ENCODE measurements around the gene MSI2.
A peak's percentile ranks its signal among the peaks of the same experiment; 100 is the strongest.

The MSI2 gene

GRCh38 chr17:57655553-57655952 lies 399.2 kb downstream of the MSI2 start:
- DNase-seq = no peak

- DNase-seq = no peak
These were observed 400.9 kb downstream of the MSI2 start for GRCh38 chr17:57657211-57657610.

GRCh38 chr17:57662041-57662440 lies 405.7 kb downstream of the MSI2 start:
- no peak for DNase-seq

DNA sequence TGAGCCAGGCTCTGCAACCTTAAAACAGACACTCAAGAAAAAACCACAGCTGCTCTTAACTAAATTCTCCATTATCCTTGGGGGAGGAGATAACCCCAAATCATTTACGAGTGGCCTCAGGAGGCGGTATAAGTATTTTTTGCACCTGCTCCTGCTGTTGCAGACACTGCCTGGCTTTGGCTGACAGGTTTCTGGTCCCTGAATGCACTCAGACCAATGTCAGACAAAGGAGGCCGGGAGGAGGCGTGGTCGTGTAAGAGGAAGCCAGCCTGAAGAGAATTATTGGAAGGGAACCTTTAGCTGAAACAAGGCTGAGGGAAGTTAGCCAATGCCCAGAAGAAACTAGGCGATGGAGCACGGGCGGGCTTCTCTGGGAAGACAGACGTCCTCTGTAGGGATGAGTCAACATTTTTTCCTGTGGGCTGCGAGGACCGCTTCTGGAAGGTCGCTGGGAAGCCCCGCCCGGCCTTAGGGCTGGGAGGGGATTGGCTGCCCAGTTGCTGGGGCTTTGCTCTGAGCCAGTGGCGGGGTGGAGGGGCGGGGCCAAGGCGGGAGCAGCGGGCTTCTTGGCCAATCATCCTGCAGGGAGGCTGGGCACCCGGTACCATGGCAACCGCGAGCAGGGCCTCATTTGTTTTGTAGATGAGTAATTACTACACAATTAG lies 406.5 kb downstream of the MSI2 start:
- DNase-seq = peak in 1 of 2 donors; percentile 11

- no peak for DNase-seq
These were observed 407.2 kb downstream of the MSI2 start for GRCh38 chr17:57663326-57664070.

- no peak for DNase-seq
These were observed 408.8 kb downstream of the MSI2 start for GRCh38 chr17:57665128-57665527.

DNA sequence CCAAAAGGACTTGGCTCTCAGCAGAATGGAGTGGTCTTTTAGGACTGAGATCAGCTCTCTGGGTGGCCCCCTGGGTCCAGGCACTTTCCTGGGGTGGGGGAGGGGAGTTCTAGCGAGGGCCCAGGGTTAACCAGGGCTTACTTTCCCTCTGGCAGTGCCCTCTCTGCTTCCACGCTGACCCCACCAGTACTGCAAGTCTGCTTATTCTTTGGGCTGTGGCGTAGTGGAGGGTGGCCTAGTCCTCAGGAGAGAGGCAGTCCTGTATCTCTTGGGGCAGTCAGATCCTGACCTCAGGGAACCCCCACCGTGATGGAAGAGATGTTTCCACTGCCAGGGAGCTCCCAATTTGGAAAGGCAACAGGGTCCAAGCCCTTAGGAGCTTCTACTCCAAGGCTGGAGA lies 409.4 kb downstream of the MSI2 start:
- DNase-seq = no peak

DNA sequence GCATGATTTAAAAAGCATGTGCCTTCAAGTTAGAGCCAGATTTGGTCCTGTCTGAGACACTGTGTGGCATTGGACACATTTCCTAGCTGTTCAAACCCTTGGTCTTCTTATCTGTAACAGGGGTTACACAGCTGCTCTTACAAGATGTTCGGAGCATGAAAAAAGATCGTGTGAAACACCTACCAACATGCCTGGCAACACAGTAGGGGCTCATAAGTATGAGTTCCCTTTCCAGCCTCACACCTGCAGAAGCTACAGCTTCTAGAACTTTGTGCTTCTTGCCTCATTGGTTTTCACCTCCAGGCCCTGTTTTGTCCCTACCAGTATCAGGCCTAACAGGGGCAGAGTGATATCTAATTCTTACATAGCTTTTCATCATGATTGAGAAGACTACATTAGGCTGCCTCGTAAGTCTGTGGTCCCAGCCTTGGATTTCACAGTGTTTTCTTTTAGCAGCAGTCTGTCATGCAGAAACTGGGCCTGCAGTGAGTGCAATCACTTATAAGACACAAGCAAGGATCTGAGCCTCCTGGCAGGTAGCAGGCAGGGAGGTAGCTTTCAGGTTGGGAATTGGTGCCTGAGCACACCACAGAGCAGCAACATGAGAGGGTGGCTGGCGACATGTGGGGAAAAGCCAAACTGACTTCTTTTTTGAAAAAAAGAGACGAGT lies 410.0 kb downstream of the MSI2 start:
- DNase-seq = no peak

GRCh38 chr17:57666946-57667345 lies 410.6 kb downstream of the MSI2 start:
- no peak for DNase-seq

GRCh38 chr17:57667461-57667923 lies 411.2 kb downstream of the MSI2 start:
- DNase-seq = no peak

- no peak for DNase-seq
These were observed 412.0 kb downstream of the MSI2 start for GRCh38 chr17:57668332-57668731.

- no peak for DNase-seq
These were observed 413.6 kb downstream of the MSI2 start for GRCh38 chr17:57669671-57670529.

DNA sequence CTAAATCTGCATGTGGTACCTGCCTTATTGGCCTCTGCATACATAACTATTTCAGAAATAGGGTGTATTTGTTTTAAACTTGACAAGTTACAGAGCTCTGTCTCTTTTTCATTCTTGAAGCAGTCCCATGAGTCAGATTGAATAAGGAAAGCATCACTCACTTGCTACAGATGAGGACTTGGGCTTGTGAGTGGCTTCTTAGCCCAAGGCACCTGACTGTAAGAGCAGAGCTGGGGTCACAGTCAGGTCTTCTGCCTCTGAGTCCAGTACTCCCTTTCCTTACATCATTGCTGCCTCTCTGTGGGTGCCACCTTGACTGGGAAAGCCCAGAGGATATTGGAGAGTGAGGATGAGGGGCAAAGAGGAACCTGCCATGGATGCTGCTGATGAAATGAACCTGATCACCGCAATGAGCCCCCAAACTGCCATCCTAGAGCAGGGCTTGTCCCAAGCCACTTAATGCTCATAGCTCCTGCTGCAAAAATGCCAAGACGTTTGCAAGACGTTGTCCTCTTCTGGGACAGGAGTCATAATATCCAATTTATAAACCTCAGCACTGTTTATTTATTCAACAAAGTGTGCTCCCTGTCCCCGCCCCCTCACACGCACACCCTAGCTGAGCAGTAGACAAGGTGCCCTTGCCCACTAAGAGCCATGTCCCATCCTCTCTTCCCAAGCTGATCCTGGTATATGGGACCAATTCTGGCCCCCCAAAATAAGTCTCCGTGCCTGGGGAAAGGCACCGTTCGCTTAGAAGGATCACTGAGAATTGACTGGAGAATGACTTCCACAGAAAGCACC lies 414.6 kb downstream of the MSI2 start:
- no peak for DNase-seq

DNA sequence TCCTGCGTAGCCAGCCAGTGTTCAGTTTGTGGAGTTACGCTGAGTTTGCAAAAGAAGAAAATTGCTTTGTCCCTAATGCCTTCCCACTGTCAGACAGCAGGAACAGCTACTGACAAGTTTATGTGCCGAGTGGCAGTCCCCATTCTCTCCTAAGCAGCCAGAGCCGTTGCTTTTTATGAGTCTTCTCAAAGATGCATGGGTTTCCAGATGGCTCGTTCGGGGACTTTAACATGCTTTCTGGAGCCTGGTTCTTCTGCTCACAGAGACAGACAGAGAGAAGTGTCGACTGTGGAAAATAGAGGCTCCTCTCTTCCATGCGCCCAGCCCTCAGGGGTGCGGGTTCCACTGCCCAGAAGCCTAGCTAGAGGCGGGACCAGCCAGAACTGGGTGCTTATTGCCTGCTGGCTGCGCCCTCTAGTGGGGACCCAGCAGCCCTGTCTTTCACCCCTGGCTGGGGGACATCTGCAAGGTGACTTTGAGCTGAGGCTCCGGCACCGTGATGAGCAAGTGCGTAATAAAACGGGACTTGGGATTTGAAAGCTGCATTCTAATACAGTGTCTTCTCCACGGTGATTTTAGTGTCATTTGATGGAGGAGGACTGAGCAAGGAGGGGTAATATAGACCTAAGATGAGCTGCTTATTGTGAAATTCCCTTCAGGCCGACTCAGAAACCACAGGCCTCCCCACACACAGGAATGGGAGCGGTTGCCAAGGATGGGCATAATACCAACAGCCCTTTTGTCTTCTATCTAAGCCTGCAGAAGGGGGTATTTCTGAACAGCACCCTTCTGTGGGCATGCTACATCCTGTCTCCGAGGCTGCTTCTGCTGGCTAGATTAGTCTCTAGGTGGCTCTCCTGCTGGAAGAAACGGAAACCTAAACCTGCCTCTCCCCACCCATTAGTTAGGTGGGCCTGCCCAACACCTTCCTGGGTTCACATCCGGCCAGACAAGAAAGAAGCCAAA lies 415.6 kb downstream of the MSI2 start:
- peak; percentile 54 to 72 for DNase-seq

- DNase-seq = no peak
These were observed 416.6 kb downstream of the MSI2 start for GRCh38 chr17:57672971-57673370.

GRCh38 chr17:57674894-57675293 lies 418.6 kb downstream of the MSI2 start:
- no peak for DNase-seq

- no peak for DNase-seq
These were observed 419.4 kb downstream of the MSI2 start for GRCh38 chr17:57675427-57676387.

- DNase-seq = no peak
These were observed 420.2 kb downstream of the MSI2 start for GRCh38 chr17:57676543-57676942.

GRCh38 chr17:57677301-57677700 lies 421.0 kb downstream of the MSI2 start:
- no peak for DNase-seq

GRCh38 chr17:57677858-57678257 lies 421.5 kb downstream of the MSI2 start:
- DNase-seq = no peak

All from stimulated activated CD4-positive, alpha-beta T cell treated with anti-CD3 and anti-CD28 coated beads, Interleukin-2, amount 100 ng/mL, for 48 hours (primary cell).